ENCODE data around the gene ZFPL1. TPM values are rescaled to one million over a fixed set of nuclear protein-coding genes. Genes with fewer than 3 reads are reported as not detected.

ZFPL1 gene
- total RNA-seq, 1 donor from 2014 or later: 36.6 TPM

GRCh38 chr11:65107078-65107477 is 23.1 kb downstream of the ZFPL1 start:
- TF ChIP-seq CTCF (IDR thresholded peaks at IDR 0.05): no peak
- no peaks in the 10 kb centered on the region for H3K27me3 Mint-ChIP-seq
- ATAC-seq (ENCODE audit: low read depth) (no peak), DNase-seq (no peak)
- ChIA-PET POLR2A (no interaction called here), CTCF (interaction anchor here (1.6 kb wide), 1 partner anchor 9 kb away, joined by 4 read pairs; no protein-coding TSS in a partner anchor)
- intact Hi-C loops (cut with micrococcal nuclease): no loop called here
- no peak overlapping the region for H3K27ac Mint-ChIP-seq
- peaks cover 53% of the 10 kb centered on the region for H3K36me3 Mint-ChIP-seq (ENCODE audit: low read depth)
- no peak overlapping the region for H3K4me3 Mint-ChIP-seq
- peaks cover 23% of the 10 kb centered on the region for H3K4me1 Mint-ChIP-seq
- H3K9me3 Mint-ChIP-seq: no peaks in the 10 kb centered on the region

GRCh38 chr11:65107751-65108468 is 23.9 kb downstream of the ZFPL1 start:
- no peak overlapping the region for H3K4me3 Mint-ChIP-seq
- intact Hi-C loops (cut with micrococcal nuclease): no loop called here
- ChIA-PET POLR2A (no interaction called here), CTCF (interaction anchor here (1.6 kb wide), 1 partner anchor 10 kb away, joined by 4 read pairs; no protein-coding TSS in a partner anchor)
- no peak overlapping the region for H3K27ac Mint-ChIP-seq
- H3K36me3 Mint-ChIP-seq (ENCODE audit: low read depth): peaks cover 48% of the 10 kb centered on the region
- no peak for ATAC-seq (ENCODE audit: low read depth)
- H3K27me3 Mint-ChIP-seq: no peaks in the 10 kb centered on the region
- DNase-seq: no peak
- H3K9me3 Mint-ChIP-seq: no peaks in the 10 kb centered on the region
- H3K4me1 Mint-ChIP-seq: peaks cover 25% of the 10 kb centered on the region
- TF ChIP-seq CTCF (IDR thresholded peaks at IDR 0.05): no peak

GRCh38 chr11:65108469-65109123 is 24.6 kb downstream of the ZFPL1 start:
- Mint-ChIP-seq H3K4me3 (no peak overlapping the region), H3K9me3 (no peaks in the 10 kb centered on the region), H3K27me3 (no peaks in the 10 kb centered on the region), H3K4me1 (peaks cover 30% of the 10 kb centered on the region), H3K27ac (no peak overlapping the region), H3K36me3 (ENCODE audit: low read depth) (peaks cover 43% of the 10 kb centered on the region)
- CTCF ChIA-PET: interaction anchor here (0.5 to 4.0 kb wide), 4 partner anchors 10 to 208 kb away, joined by 3 to 26 read pairs (median 6); partner anchors contain the start of gene CDC42EP2
- DNase-seq (no peak), ATAC-seq (ENCODE audit: low read depth) (no peak)
- intact Hi-C loops (cut with micrococcal nuclease): no loop called here
- POLR2A ChIA-PET: no interaction called here
- no peak for TF ChIP-seq CTCF (IDR thresholded peaks at IDR 0.05)

GRCh38 chr11:65109231-65110198 is 25.5 kb downstream of the ZFPL1 start:
- Mint-ChIP-seq H3K36me3 (ENCODE audit: low read depth) (peaks cover 41% of the 10 kb centered on the region), H3K27ac (peak overlapping the region; percentile 53), H3K27me3 (no peaks in the 10 kb centered on the region), H3K4me1 (peaks cover 36% of the 10 kb centered on the region), H3K4me3 (no peak overlapping the region), H3K9me3 (no peaks in the 10 kb centered on the region)
- intact Hi-C loops (cut with micrococcal nuclease): loop anchor here (1.0 to 5.0 kb wide), 8 partner anchors 9 to 403 kb away; partner anchors contain the start of genes CAPN1, CDCA5, FAU and MRPL49
- ATAC-seq (ENCODE audit: low read depth) (no peak), DNase-seq (no peak)
- POLR2A ChIA-PET: interaction anchor here (1.0 to 15.3 kb wide), 12 partner anchors 7 to 261 kb away, joined by 3 to 546 read pairs (median 6); partner anchors contain the start of genes CAPN1, CDC42EP2, FAU and MRPL49
- CTCF ChIA-PET: interaction anchor here (0.5 to 4.2 kb wide), 21 partner anchors 8 to 262 kb away, joined by 3 to 48 read pairs (median 7); partner anchors contain the start of genes ARL2, CAPN1, CDC42EP2 and FAU
- TF ChIP-seq CTCF (IDR thresholded peaks at IDR 0.05): no peak

All from activated B cell treated with CpG ODN at 0.5 μM for 24 hours (primary cell).